NCI-H1105 treated with DMSO at 0.1 percent for 48 hours (cell line): ENCODE data around the gene RAD51.
A peak's percentile ranks its signal among the peaks of the same experiment; 100 is the strongest.

Experiments
- DNase-seq: peaks from one replicate; lab custom pipeline; 2025; lab: John Stamatoyannopoulos, UW

The RAD51 gene

GRCh38 chr15:40762919-40763800, 68.2 kb downstream of the RAD51 start:
- DNase-seq, result no peak

GRCh38 chr15:40763801-40764628, 69.0 kb downstream of the RAD51 start, which contains the start of gene GCHFR:
TSS of gene GCHFR (plus strand) at chr15:40764068. CDS start at chr15:40764181, 113 bp downstream.
- DNase-seq, result no peak

GRCh38 chr15:40764629-40765103, 69.7 kb downstream of the RAD51 start:
- DNase-seq, result no peak

- no peak for DNase-seq
These were observed 71.3 kb downstream of the RAD51 start for GRCh38 chr15:40766194-40766815.

- no peak for DNase-seq
These were observed 72.2 kb downstream of the RAD51 start for GRCh38 chr15:40766906-40767837.

- DNase-seq, result no peak
These were observed 73.0 kb downstream of the RAD51 start for GRCh38 chr15:40767838-40768500.

- no peak for DNase-seq
These were observed 73.7 kb downstream of the RAD51 start for GRCh38 chr15:40768521-40769273.

- DNase-seq, result peak; percentile 73
These were observed 74.5 kb downstream of the RAD51 start, which contains the start of gene C15orf62 for GRCh38 chr15:40769274-40770146. TSS of gene C15orf62 (plus strand) at chr15:40769980. CDS start at chr15:40770496, 516 bp downstream.

GRCh38 chr15:40770147-40770721, 75.3 kb downstream of the RAD51 start:
- DNase-seq, result no peak

GRCh38 chr15:40771242-40771641, 76.3 kb downstream of the RAD51 start:
- no peak for DNase-seq

GRCh38 chr15:40772014-40772413, 77.0 kb downstream of the RAD51 start:
- DNase-seq, result no peak

GRCh38 chr15:40773496-40773895, 78.5 kb downstream of the RAD51 start:
- DNase-seq, result no peak

- DNase-seq, result no peak
These were observed 78.9 kb downstream of the RAD51 start for GRCh38 chr15:40773902-40774301.

- DNase-seq, result no peak
These were observed 80.0 kb downstream of the RAD51 start for GRCh38 chr15:40775007-40775406.

- DNase-seq, result no peak
These were observed 81.0 kb downstream of the RAD51 start for GRCh38 chr15:40775740-40776536.

- no peak for DNase-seq
These were observed 81.7 kb downstream of the RAD51 start for GRCh38 chr15:40776537-40777141.
